Panc1 (cell line): ENCODE results near the gene ZMYND12. TPM values are rescaled to one million over a fixed set of nuclear protein-coding genes. Genes with fewer than 3 reads are reported as not detected.

ENCODE experiments used
- ATAC-seq: fragments of 200-7000 bp; cut with Tn5 transposase; 2 replicates; pipeline ENCODE4 v1.9.1; 2020; ENCODE audit warnings: mild to moderate bottlenecking, moderate library complexity
- BruUV-seq: library from RNA; stranded (reverse); fragments of 400-500 nt; replicated peaks from 2 replicates; lab custom pipeline; 2021; lab: Mats Ljungman, UMichigan
- CTCF ChIA-PET: fragments of 300-600 bp; sonication (Branson Sonifier 250); formaldehyde crosslinking; loops from one replicate; lab custom pipeline; 2022; ENCODE audit warnings: antibody characterized with exemption; lab: Charles Lee
- POLR2A ChIA-PET: fragments of 300-600 bp; sonication (Branson Sonifier 250); formaldehyde crosslinking; loops from one replicate; lab custom pipeline; 2022; ENCODE audit warnings: antibody characterized with exemption; lab: Charles Lee
- DNase-seq: peaks from one replicate; pipeline ENCODE4 v3.0.0-alpha.2; 2010; ENCODE audit warnings: low read depth, low spot score
- H3K27ac ChIP-seq: 2 replicates; pipeline ENCODE4 v1.5.1; 2011; ENCODE audit warnings: mild to moderate bottlenecking, low read length, inconsistent platforms
- H3K27me3 ChIP-seq: fragments of 200-500 bp; sonication (Bioruptor generic); 2 replicates; pipeline ENCODE4 v1.6.0; 2014; ENCODE audit warnings: low read length, inconsistent platforms; ENCODE audit not compliant: control insufficient read depth, insufficient read depth
- H3K36me3 ChIP-seq: fragments of 200-500 bp; sonication (Bioruptor generic); 2 replicates; pipeline ENCODE4 v1.5.1; 2014; ENCODE audit warnings: inconsistent platforms, mild to moderate bottlenecking, low read length, moderate library complexity; ENCODE audit not compliant: control insufficient read depth, insufficient read depth
- H3K4me1 ChIP-seq: 2 replicates; pipeline ENCODE4 v1.5.1; 2011; ENCODE audit warnings: inconsistent platforms, mild to moderate bottlenecking, low read length, moderate library complexity; ENCODE audit not compliant: control insufficient read depth, insufficient read depth
- H3K4me3 ChIP-seq, 2 experiments: 2 replicates each; pipeline ENCODE4 v1.5.1; 2011 to 2012; ENCODE audit warnings: low read depth in 2 of 2, low read length in 2 of 2, mild to moderate bottlenecking in 2 of 2, inconsistent platforms in 1 of 2, moderate library complexity in 1 of 2
- H3K9me3 ChIP-seq: fragments of 200-500 bp; sonication (Bioruptor generic); 2 replicates; pipeline ENCODE4 v1.5.1; 2014; ENCODE audit warnings: low read depth, mild to moderate bottlenecking, inconsistent platforms, low read length, moderate library complexity; ENCODE audit not compliant: control insufficient read depth, insufficient read depth
- POLR2AphosphoS5 ChIP-seq: IDR thresholded peaks from 2 replicates; pipeline ENCODE4 v1.6.1; 2012; ENCODE audit warnings: mild to moderate bottlenecking, low read depth, low read length, moderate library complexity
- SIN3A ChIP-seq: IDR thresholded peaks from 2 replicates; pipeline ENCODE4 v1.6.1; 2012; ENCODE audit warnings: low read depth, mild to moderate bottlenecking, low read length, moderate library complexity, borderline replicate concordance; ENCODE audit not compliant: insufficient read depth
- TCF7L2 ChIP-seq: IDR thresholded peaks from 2 replicates; pipeline ENCODE4 v1.6.1; 2011; ENCODE audit warnings: mild to moderate bottlenecking, low read depth, low read length, inconsistent platforms
- in situ Hi-C: cut with HindIII; loops from 2 replicates; pipeline ENCODE4 v1.10.0; 2016; ENCODE audit warnings: low sequenced_read_pairs, low pct_unique_long_range_greater_than_20kb
- intact Hi-C: fragments of 100-400 bp; cut with micrococcal nuclease; formaldehyde crosslinking; loops from one replicate; pipeline ENCODE4 v1.10.0; 2022; ENCODE audit not compliant: unreplicated experiment
- total RNA-seq: library from RNA; stranded (reverse); gene quantifications from one replicate; pipeline ENCODE4 v1.2.1, GENCODE V29; 2021; ENCODE audit not compliant: unreplicated experiment
- TF ChIP-seq, protein P1 (sequence below), 2 experiments: IDR thresholded peaks; 2 replicates each; pipeline ENCODE4 v1.6.1; 2011 to 2012; ENCODE audit warnings: low read depth in 2 of 2, control low read depth in 1 of 2, low read length in 1 of 2, mild to moderate bottlenecking in 1 of 2, moderate library complexity in 1 of 2; ENCODE audit not compliant: insufficient read depth in 1 of 2
- TF ChIP-seq, protein P2 (sequence below): fragments of 450-650 bp; IDR thresholded peaks from 2 replicates; pipeline ENCODE4 v1.5.1; 2017; ENCODE audit warnings: mild to moderate bottlenecking

Gene ZMYND12
- total RNA-seq, 1 experiment from 2014 or later, result 0.57 TPM

DNA sequence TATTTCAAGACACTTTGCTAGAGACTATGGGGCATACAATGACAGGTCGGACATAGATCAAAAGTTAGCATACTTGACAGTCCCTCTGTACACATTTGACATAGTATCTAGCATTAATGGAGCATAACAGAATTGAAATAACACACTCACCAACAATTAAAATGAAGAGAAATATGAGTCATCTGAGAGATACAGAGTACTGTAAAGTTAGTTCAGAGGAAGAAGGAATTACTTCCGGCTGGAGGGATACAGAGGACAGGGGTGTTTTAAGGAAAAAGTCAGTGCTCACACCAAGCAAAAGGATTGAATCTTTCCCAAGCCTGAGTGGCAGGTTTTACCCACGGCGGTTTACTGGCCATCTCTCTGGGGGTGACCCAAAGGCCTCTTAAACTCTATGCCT is 2.4 kb downstream of the ZMYND12 start:
- ATAC-seq, result no peak
- intact Hi-C loops, result no loop called here

DNA sequence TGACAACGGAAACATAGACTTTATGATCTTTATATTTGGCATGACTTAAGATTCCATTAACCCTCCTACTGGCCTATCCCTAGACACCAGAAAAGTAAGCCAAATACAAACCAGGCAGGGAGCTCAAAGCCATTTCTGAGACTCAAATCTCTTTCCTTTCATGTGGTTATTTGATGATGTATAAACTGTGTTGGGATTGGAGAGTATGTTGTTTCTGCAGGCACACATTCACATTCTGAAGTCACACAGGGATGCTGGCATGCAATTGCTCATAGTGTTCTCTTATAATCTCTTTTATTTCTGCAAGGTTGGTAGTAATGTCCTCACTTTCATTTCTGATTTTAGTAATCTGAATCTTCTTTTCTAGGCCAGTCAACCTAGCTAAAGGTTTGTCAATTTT is 5.8 kb downstream of the ZMYND12 start:
- BruUV-seq, result no TSS peak
- H3K36me3 ChIP-seq, result no peaks in the 10 kb centered on the region
- TF ChIP-seq, protein P1, sequence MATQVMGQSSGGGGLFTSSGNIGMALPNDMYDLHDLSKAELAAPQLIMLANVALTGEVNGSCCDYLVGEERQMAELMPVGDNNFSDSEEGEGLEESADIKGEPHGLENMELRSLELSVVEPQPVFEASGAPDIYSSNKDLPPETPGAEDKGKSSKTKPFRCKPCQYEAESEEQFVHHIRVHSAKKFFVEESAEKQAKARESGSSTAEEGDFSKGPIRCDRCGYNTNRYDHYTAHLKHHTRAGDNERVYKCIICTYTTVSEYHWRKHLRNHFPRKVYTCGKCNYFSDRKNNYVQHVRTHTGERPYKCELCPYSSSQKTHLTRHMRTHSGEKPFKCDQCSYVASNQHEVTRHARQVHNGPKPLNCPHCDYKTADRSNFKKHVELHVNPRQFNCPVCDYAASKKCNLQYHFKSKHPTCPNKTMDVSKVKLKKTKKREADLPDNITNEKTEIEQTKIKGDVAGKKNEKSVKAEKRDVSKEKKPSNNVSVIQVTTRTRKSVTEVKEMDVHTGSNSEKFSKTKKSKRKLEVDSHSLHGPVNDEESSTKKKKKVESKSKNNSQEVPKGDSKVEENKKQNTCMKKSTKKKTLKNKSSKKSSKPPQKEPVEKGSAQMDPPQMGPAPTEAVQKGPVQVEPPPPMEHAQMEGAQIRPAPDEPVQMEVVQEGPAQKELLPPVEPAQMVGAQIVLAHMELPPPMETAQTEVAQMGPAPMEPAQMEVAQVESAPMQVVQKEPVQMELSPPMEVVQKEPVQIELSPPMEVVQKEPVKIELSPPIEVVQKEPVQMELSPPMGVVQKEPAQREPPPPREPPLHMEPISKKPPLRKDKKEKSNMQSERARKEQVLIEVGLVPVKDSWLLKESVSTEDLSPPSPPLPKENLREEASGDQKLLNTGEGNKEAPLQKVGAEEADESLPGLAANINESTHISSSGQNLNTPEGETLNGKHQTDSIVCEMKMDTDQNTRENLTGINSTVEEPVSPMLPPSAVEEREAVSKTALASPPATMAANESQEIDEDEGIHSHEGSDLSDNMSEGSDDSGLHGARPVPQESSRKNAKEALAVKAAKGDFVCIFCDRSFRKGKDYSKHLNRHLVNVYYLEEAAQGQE (IDR thresholded peaks at IDR 0.05; ENCODE audit: insufficient read depth in 1 of 2, low read depth in 2 of 2, low read length in 1 of 2), result no peak
- TF ChIP-seq, protein P2, sequence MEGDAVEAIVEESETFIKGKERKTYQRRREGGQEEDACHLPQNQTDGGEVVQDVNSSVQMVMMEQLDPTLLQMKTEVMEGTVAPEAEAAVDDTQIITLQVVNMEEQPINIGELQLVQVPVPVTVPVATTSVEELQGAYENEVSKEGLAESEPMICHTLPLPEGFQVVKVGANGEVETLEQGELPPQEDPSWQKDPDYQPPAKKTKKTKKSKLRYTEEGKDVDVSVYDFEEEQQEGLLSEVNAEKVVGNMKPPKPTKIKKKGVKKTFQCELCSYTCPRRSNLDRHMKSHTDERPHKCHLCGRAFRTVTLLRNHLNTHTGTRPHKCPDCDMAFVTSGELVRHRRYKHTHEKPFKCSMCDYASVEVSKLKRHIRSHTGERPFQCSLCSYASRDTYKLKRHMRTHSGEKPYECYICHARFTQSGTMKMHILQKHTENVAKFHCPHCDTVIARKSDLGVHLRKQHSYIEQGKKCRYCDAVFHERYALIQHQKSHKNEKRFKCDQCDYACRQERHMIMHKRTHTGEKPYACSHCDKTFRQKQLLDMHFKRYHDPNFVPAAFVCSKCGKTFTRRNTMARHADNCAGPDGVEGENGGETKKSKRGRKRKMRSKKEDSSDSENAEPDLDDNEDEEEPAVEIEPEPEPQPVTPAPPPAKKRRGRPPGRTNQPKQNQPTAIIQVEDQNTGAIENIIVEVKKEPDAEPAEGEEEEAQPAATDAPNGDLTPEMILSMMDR, result no peak
- no peak for TF ChIP-seq SIN3A
- no peak for TF ChIP-seq TCF7L2
- no peak for TF ChIP-seq POLR2AphosphoS5
- H3K4me3 ChIP-seq, result no peak overlapping the region
- no peak overlapping the region for H3K27ac ChIP-seq
- intact Hi-C loops (no loop called here), in situ Hi-C loops (no loop called here)
- H3K4me1 ChIP-seq, result no peaks in the 10 kb centered on the region
- no peaks in the 10 kb centered on the region for H3K27me3 ChIP-seq
- no peaks in the 10 kb centered on the region for H3K9me3 ChIP-seq
- ChIA-PET POLR2A (interaction anchor here (0.6 kb wide), 1 partner anchor 94 kb away, joined by 10 read pairs; no protein-coding TSS in a partner anchor), CTCF (no interaction called here)
- ATAC-seq, result no peak
- no peak for DNase-seq

More for the DNA sequence above, 2.4 kb downstream of the ZMYND12 start:
- peaks cover 7% of the 10 kb centered on the region for H3K4me1 ChIP-seq
- no peak for DNase-seq
- no peak overlapping the region for H3K27ac ChIP-seq
- ChIA-PET CTCF (no interaction called here), POLR2A (no interaction called here)
- no peak overlapping the region for H3K4me3 ChIP-seq
- no TSS peak for BruUV-seq
- no peaks in the 10 kb centered on the region for H3K9me3 ChIP-seq
- H3K27me3 ChIP-seq, result no peaks in the 10 kb centered on the region
- H3K36me3 ChIP-seq, result peaks cover 4% of the 10 kb centered on the region
- TF ChIP-seq, protein P2, result no peak
- no peak for TF ChIP-seq SIN3A
- no peak for TF ChIP-seq TCF7L2
- TF ChIP-seq, protein P1 (IDR thresholded peaks at IDR 0.05; ENCODE audit: insufficient read depth in 1 of 2, low read depth in 2 of 2, low read length in 1 of 2), result no peak
- no peak for TF ChIP-seq POLR2AphosphoS5
- in situ Hi-C loops, result no loop called here
